Measurements from ENCODE around the gene CBLIF.

CBLIF gene

GRCh38 chr11:59812220-59812619 lies 33.1 kb downstream of the CBLIF start:
- H3K4me3 ChIP-seq (ENCODE audit: low read depth, low read length): no peak overlapping the region
- H3K27ac ChIP-seq: no peak overlapping the region
- H3K27me3 ChIP-seq (ENCODE audit: insufficient read depth, low read depth, severe bottlenecking): no peaks in the 10 kb centered on the region
- DNase-seq: no peak
- H3K36me3 ChIP-seq: peaks cover 4% of the 10 kb centered on the region
- TF ChIP-seq CTCF (IDR thresholded peaks at IDR 0.05; ENCODE audit: low read depth, low read length): no peak
- H3K9me3 ChIP-seq (ENCODE audit: severe bottlenecking): no peaks in the 10 kb centered on the region

GRCh38 chr11:59810911-59811259 lies 34.4 kb downstream of the CBLIF start:
- Histone ChIP-seq H3K27ac (peak overlapping the region; percentile 78), H3K4me3 (ENCODE audit: low read depth, low read length) (peak overlapping the region; percentile 62), H3K27me3 (ENCODE audit: insufficient read depth, low read depth, severe bottlenecking) (no peaks in the 10 kb centered on the region), H3K9me3 (ENCODE audit: severe bottlenecking) (no peaks in the 10 kb centered on the region), H3K36me3 (peaks cover 17% of the 10 kb centered on the region)
- TF ChIP-seq CTCF (IDR thresholded peaks at IDR 0.05; ENCODE audit: low read depth, low read length): no peak
- DNase-seq: no peak

GRCh38 chr11:59810189-59810910 lies 34.9 kb downstream of the CBLIF start, which contains the start of gene MRPL16:
TSS of gene MRPL16 (minus strand) at chr11:59810778. CDS start at chr11:59810658, 120 bp downstream.
- peak; percentile 69 for TF ChIP-seq CTCF (IDR thresholded peaks at IDR 0.05; ENCODE audit: low read depth, low read length)
- no peaks in the 10 kb centered on the region for H3K27me3 ChIP-seq (ENCODE audit: insufficient read depth, low read depth, severe bottlenecking)
- peak within 1 kb of the TSS; percentile 78 for H3K27ac ChIP-seq
- H3K4me3 ChIP-seq (ENCODE audit: low read depth, low read length): peak within 1 kb of the TSS; percentile 62
- peaks cover 23% of the 10 kb centered on the region for H3K36me3 ChIP-seq
- peak; percentile 95 for DNase-seq
- H3K9me3 ChIP-seq (ENCODE audit: severe bottlenecking): no peaks in the 10 kb centered on the region

- no peak overlapping the region for H3K4me3 ChIP-seq (ENCODE audit: low read depth, low read length)
- peaks cover 47% of the 10 kb centered on the region for H3K36me3 ChIP-seq
- no peak for DNase-seq
- H3K27me3 ChIP-seq (ENCODE audit: insufficient read depth, low read depth, severe bottlenecking): no peaks in the 10 kb centered on the region
- H3K9me3 ChIP-seq (ENCODE audit: severe bottlenecking): no peaks in the 10 kb centered on the region
- TF ChIP-seq CTCF (IDR thresholded peaks at IDR 0.05; ENCODE audit: low read depth, low read length): no peak
- H3K27ac ChIP-seq: no peak overlapping the region
Observed at GRCh38 chr11:59807047-59807610, 38.2 kb downstream of the CBLIF start.

- H3K9me3 ChIP-seq (ENCODE audit: severe bottlenecking): no peaks in the 10 kb centered on the region
- H3K36me3 ChIP-seq: peaks cover 71% of the 10 kb centered on the region
- no peak for DNase-seq
- peak overlapping the region; percentile 19; the same call in 1 of the 2 replicates for H3K27ac ChIP-seq
- H3K27me3 ChIP-seq (ENCODE audit: insufficient read depth, low read depth, severe bottlenecking): no peaks in the 10 kb centered on the region
- TF ChIP-seq CTCF (IDR thresholded peaks at IDR 0.05; ENCODE audit: low read depth, low read length): no peak
- no peak overlapping the region for H3K4me3 ChIP-seq (ENCODE audit: low read depth, low read length)
Observed at GRCh38 chr11:59804061-59804460, 41.2 kb downstream of the CBLIF start.

All from WERI-Rb-1 (cell line).